Keratinocyte (primary cell): ENCODE measurements around the gene AIDA. TPM values are rescaled to one million over a fixed set of nuclear protein-coding genes. Genes with fewer than 3 reads are reported as not detected.

ENCODE experiments used
- DNase-seq: peaks from one replicate; pipeline ENCODE4 v3.0.0-alpha.2; 2011; ENCODE audit warnings: low read depth, missing footprints, low spot score
- FAIRE-seq: peaks from 2 replicates; lab custom pipeline; 2011; peaks lifted over from hg19 to GRCh38; lab: Jason Lieb, UNC
- H2AFZ ChIP-seq: 2 replicates; pipeline ENCODE4 v1.6.0; 2012; ENCODE audit warnings: low read length, control low read depth, inconsistent platforms; ENCODE audit not compliant: control insufficient read depth
- H3K27ac ChIP-seq: 2 replicates; pipeline ENCODE4 v1.5.1; 2011; ENCODE audit warnings: low read length; ENCODE audit not compliant: control insufficient read depth, insufficient read depth
- H3K27me3 ChIP-seq: 3 replicates; pipeline ENCODE4 v1.6.0; 2011; ENCODE audit warnings: low read length; ENCODE audit not compliant: control insufficient read depth, insufficient read depth; ENCODE audit errors: extremely low read depth
- H3K36me3 ChIP-seq, 2 experiments: 2 replicates in 1 of 2; 3 replicates in 1 of 2; pipeline ENCODE4 v1.5.1; 2011; ENCODE audit warnings: low read length in 2 of 2, mild to moderate bottlenecking in 1 of 2; ENCODE audit not compliant: control insufficient read depth in 2 of 2, insufficient read depth in 2 of 2; ENCODE audit errors: extremely low read depth in 1 of 2
- H3K4me1 ChIP-seq: 3 replicates; pipeline ENCODE4 v1.5.1; 2011; ENCODE audit warnings: low read length; ENCODE audit not compliant: control insufficient read depth, insufficient read depth; ENCODE audit errors: extremely low read depth
- H3K4me2 ChIP-seq: 3 replicates; pipeline ENCODE4 v1.6.0; 2011; ENCODE audit warnings: low read depth, low read length; ENCODE audit not compliant: control insufficient read depth, insufficient read depth; ENCODE audit errors: extremely low read depth
- H3K4me3 ChIP-seq, 3 experiments: fragments of 200-600 bp in 1 of 3; sonication (generic) in 1 of 3; 2 replicates in 2 of 3; 3 replicates in 1 of 3; pipeline ENCODE4 v1.5.1; 2011 to 2016; ENCODE audit warnings: low read length in 3 of 3, mild to moderate bottlenecking in 3 of 3, control low read depth in 2 of 3, inconsistent platforms in 1 of 3, low read depth in 1 of 3, mixed read lengths in 1 of 3, mixed run types in 1 of 3, moderate library complexity in 1 of 3; ENCODE audit not compliant: control insufficient read depth in 2 of 3, insufficient read depth in 2 of 3; ENCODE audit errors: extremely low read depth in 1 of 3
- H3K79me2 ChIP-seq: 2 replicates; pipeline ENCODE4 v1.6.0; 2012; ENCODE audit warnings: low read length; ENCODE audit not compliant: control insufficient read depth, insufficient read depth
- H3K9ac ChIP-seq: 3 replicates; pipeline ENCODE4 v1.6.0; 2011; ENCODE audit warnings: low read length; ENCODE audit not compliant: control insufficient read depth, insufficient read depth; ENCODE audit errors: extremely low read depth
- H3K9me1 ChIP-seq: 3 replicates; pipeline ENCODE4 v1.6.0; 2011; ENCODE audit warnings: low read length; ENCODE audit not compliant: control insufficient read depth, insufficient read depth; ENCODE audit errors: extremely low read depth
- H3K9me3 ChIP-seq: 2 replicates; pipeline ENCODE4 v1.5.1; 2012; ENCODE audit warnings: low read depth, low read length; ENCODE audit not compliant: control insufficient read depth
- H4K20me1 ChIP-seq: 3 replicates; pipeline ENCODE4 v1.6.0; 2011; ENCODE audit warnings: low read length; ENCODE audit not compliant: control insufficient read depth, insufficient read depth; ENCODE audit errors: extremely low read depth
- EZH2 ChIP-seq: IDR thresholded peaks from one replicate; pipeline ENCODE4 v1.6.1; 2012; ENCODE audit warnings: inconsistent platforms, mild to moderate bottlenecking, low read length, moderate library complexity
- dilution Hi-C: fragments of 300-500 bp; cut with MboI; formaldehyde crosslinking; loops from one replicate; pipeline ENCODE4 v1.7.0; 2020; ENCODE audit warnings: low sequenced_read_pairs; ENCODE audit not compliant: extremely low pct_ligation_motif_present
- polyA plus RNA-seq, 5 experiments: library from polyadenylated mRNA; depleted of rRNA in 3 of 5; stranded (reverse) in 3 of 5; stranded (forward) in 1 of 5; unstranded in 1 of 5; fragments of >200 nt; gene quantifications; 1 replicate in 1 of 5; 2 replicates in 3 of 5; 3 replicates in 1 of 5; pipeline versions ENCODE4 v1.2.1 to v1.2.3, GENCODE V29; 2011 to 2012; ENCODE audit warnings: missing spikeins in 2 of 5, low read depth in 1 of 5, low replicate concordance in 1 of 5
- TF ChIP-seq, protein P1 (sequence below), 3 experiments: IDR thresholded peaks in 1 of 3; conservative IDR thresholded peaks in 1 of 3; optimal IDR thresholded peaks in 1 of 3; 2 replicates in 2 of 3; 3 replicates in 1 of 3; pipeline versions ENCODE3 to v1.5.1; 2011; ENCODE audit warnings: low read length in 3 of 3, mild to moderate bottlenecking in 3 of 3, moderate library complexity in 2 of 3, control low read depth in 1 of 3, inconsistent platforms in 1 of 3; ENCODE audit not compliant: insufficient read depth in 2 of 3; ENCODE audit errors: extremely low read depth in 1 of 3

AIDA gene
- polyA plus RNA-seq, 1 donor (not counting 4 experiments of a cell fraction or from before 2014, with no cell fraction given): 86.8 TPM

DNA sequence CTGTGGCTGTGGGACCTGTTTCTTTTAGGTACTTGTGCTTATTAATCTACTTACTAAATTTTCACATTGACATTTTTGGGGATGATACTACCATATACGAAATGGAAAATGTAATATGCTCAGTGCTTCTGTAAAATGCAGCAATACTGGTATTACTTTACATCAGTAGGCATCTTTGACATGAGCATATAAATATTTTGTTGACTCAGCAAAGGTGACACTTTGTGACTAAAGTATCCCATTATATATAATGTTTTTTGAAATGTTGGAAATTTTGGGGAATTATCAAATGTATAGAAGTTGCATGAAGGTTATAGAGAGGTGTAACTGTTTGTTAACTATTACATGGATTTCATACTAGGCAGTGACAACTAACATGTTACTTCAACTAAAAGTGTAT, 22.4 kb upstream of the AIDA start:
- peaks cover 3 to 4% of the 10 kb centered on the region in 2 experiments for H3K36me3 ChIP-seq
- dilution Hi-C loops: no loop called here
- H3K27ac ChIP-seq: no peak overlapping the region
- H3K79me2 ChIP-seq: no peaks in the 10 kb centered on the region
- H3K9me3 ChIP-seq: no peaks in the 10 kb centered on the region
- FAIRE-seq (no peak), DNase-seq (no peak)
- H3K4me1 ChIP-seq: no peaks in the 10 kb centered on the region
- H3K9me1 ChIP-seq: no peaks in the 10 kb centered on the region
- TF ChIP-seq, protein P1, sequence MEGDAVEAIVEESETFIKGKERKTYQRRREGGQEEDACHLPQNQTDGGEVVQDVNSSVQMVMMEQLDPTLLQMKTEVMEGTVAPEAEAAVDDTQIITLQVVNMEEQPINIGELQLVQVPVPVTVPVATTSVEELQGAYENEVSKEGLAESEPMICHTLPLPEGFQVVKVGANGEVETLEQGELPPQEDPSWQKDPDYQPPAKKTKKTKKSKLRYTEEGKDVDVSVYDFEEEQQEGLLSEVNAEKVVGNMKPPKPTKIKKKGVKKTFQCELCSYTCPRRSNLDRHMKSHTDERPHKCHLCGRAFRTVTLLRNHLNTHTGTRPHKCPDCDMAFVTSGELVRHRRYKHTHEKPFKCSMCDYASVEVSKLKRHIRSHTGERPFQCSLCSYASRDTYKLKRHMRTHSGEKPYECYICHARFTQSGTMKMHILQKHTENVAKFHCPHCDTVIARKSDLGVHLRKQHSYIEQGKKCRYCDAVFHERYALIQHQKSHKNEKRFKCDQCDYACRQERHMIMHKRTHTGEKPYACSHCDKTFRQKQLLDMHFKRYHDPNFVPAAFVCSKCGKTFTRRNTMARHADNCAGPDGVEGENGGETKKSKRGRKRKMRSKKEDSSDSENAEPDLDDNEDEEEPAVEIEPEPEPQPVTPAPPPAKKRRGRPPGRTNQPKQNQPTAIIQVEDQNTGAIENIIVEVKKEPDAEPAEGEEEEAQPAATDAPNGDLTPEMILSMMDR (optimal IDR thresholded peaks at IDR 0.05 in 1 of 3, IDR thresholded peaks at IDR 0.05 in 1 of 3, conservative IDR thresholded peaks at IDR 0.05 in 1 of 3; ENCODE audit: extremely low read depth in 1 of 3, insufficient read depth in 2 of 3, low read length in 3 of 3): no peak
- TF ChIP-seq EZH2: no peak
- no peaks in the 10 kb centered on the region for H4K20me1 ChIP-seq
- H2AFZ ChIP-seq: no peak overlapping the region
- no peak overlapping the region for H3K4me3 ChIP-seq
- no peak overlapping the region for H3K9ac ChIP-seq
- H3K4me2 ChIP-seq: no peak overlapping the region
- H3K27me3 ChIP-seq: no peaks in the 10 kb centered on the region

DNA sequence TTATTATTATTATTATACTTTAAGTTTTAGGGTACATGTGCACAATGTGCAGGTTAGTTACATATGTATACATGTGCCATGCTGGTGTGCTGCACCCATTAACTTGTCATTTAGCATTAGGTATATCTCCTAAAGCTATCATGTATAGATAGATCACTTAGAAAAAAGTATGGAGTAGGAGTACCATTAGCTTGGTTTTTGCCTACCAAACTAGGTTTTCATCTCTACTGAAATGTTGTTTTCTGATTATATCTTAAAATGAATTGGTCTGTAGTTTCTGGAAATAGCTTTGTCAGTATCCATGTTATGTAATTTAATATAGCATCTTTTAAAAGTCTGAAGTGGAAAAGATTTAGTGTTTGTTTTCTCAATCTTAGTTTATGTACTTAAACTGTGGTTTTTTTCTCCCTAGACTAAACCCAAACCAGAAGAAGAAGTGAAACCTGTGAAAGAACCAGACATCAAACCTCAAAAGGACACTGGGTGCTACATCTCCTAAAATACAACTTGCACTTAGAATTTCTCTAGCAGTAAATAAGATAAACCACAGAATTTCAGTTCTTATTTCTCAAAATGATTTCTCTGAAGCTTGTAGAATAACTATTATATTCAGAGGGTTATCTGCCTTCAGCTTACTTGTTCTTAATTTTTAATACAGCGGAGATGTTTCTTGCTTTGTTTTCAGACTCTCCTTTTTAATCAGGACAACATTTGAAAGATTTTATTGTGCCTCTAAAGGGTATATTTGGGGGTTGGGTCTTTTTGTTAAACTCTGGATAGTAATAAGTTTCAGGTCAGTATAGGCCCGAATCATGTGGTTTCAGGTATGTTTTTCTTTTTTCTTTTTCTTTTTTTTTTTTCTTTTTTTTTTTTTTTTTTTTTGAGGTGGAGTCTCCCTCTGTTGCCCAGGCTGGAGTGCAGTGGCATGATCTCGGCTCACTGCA, 20.2 kb upstream of the AIDA start:
- H3K9me1 ChIP-seq: no peaks in the 10 kb centered on the region
- H3K27me3 ChIP-seq: no peaks in the 10 kb centered on the region
- H3K4me3 ChIP-seq: no peak overlapping the region
- peaks cover 4 to 12% of the 10 kb centered on the region in 2 experiments for H3K36me3 ChIP-seq
- H4K20me1 ChIP-seq: no peaks in the 10 kb centered on the region
- H3K79me2 ChIP-seq: no peaks in the 10 kb centered on the region
- H2AFZ ChIP-seq: no peak overlapping the region
- no peaks in the 10 kb centered on the region for H3K9me3 ChIP-seq
- FAIRE-seq: no peak
- H3K9ac ChIP-seq: no peak overlapping the region
- no peaks in the 10 kb centered on the region for H3K4me1 ChIP-seq
- H3K4me2 ChIP-seq: no peak overlapping the region
- dilution Hi-C loops: no loop called here
- no peak for DNase-seq
- TF ChIP-seq, protein P1 (optimal IDR thresholded peaks at IDR 0.05 in 1 of 3, IDR thresholded peaks at IDR 0.05 in 1 of 3, conservative IDR thresholded peaks at IDR 0.05 in 1 of 3; ENCODE audit: extremely low read depth in 1 of 3, insufficient read depth in 2 of 3, low read length in 3 of 3): no peak
- no peak for TF ChIP-seq EZH2
- H3K27ac ChIP-seq: no peak overlapping the region
